GM18508 (cell line): ENCODE results near the gene VPS37C.

Experiments
- ATAC-seq: cut with Tn5 transposase; IDR thresholded peaks from one replicate; pipeline ENCODE4 v1.9.1; 2021; ENCODE audit warnings: moderate number of reproducible peaks; ENCODE audit not compliant: insufficient read depth, unreplicated experiment

The VPS37C gene

GRCh38 chr11:61155741-61156140 lies 5.5 kb downstream of the VPS37C start:
- ATAC-seq = no peak

DNA sequence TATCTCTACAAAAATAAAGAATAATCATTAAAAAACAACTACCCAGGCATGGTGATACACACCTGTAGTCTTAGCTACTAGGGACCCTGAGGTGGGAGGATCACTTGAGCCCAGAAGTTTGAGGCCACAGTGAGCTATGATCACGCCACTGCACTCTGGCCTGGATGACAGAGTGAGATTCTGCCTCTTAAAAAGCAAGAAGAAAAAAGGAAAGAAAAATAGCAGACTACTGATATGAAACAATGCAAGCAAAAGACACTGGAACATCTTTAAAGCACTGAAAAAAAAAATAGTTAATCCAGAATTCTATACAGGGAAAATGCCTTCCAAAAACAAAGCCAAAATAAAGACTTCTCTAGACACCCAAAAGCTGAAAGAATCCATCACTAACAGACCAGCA lies 5.9 kb downstream of the VPS37C start:
- ATAC-seq = no peak

- no peak for ATAC-seq
These were observed 6.7 kb downstream of the VPS37C start for GRCh38 chr11:61154528-61154927.

DNA sequence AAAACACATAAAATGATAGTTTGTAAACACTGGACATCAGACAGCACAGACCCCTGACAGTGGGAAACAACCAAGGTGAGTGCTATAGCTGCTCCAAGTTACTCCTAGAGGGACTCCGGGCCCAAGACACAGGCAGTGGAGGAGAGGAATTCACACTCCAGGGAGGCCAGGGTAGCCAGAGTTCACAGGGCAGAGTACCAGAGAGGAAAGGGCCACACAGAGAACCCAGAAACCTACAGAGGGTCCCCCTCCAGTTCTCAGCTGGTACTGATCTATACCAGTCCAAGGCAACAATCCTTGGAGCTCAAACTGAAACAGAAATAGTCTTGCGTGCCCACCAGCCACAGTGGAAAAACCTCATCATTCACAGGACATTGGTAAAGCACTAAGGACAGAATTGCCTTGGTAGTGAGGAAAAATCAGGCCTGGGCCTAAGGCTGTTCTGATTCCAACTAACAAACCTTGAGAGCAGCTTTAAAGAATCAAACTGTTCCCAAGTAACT lies 7.6 kb downstream of the VPS37C start:
- ATAC-seq = no peak

DNA sequence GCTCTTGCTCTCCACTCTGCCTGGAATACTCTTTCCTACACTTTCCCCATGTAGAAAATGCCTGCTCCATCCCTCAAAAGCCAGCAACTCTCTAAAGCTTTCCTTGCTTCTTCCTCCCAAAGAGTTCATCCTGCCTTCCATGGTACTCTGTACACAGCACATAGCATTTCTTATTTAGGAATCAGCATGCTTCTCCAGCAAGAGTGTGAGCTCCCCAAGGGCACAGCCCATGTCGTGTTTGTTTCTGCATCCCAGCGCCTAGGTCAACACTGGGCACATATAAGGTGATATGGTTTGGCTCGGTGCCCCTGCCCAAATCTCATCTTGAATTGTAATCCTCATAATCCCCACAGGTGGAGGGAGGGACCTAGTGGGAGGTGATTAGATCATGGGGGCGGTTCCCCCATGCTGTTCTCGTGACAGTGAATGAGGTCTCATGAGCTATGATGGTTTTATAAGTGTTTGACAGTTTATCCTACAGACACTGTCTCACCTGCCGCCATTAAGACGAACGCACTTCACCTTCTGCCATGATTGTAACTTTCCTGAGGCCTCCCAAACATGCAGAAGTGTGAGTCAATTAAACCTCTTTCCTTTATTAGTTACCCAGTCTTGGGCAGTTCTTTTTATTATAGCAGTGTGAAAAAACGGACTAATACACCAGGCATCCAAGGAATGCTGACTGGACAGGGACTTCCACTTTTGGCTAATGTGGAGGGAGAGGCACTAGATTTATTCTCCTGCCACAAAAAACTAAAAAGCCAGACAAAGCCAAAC lies 8.2 kb downstream of the VPS37C start:
- ATAC-seq = no peak

GRCh38 chr11:61151545-61152252 lies 9.5 kb downstream of the VPS37C start:
- ATAC-seq = no peak

DNA sequence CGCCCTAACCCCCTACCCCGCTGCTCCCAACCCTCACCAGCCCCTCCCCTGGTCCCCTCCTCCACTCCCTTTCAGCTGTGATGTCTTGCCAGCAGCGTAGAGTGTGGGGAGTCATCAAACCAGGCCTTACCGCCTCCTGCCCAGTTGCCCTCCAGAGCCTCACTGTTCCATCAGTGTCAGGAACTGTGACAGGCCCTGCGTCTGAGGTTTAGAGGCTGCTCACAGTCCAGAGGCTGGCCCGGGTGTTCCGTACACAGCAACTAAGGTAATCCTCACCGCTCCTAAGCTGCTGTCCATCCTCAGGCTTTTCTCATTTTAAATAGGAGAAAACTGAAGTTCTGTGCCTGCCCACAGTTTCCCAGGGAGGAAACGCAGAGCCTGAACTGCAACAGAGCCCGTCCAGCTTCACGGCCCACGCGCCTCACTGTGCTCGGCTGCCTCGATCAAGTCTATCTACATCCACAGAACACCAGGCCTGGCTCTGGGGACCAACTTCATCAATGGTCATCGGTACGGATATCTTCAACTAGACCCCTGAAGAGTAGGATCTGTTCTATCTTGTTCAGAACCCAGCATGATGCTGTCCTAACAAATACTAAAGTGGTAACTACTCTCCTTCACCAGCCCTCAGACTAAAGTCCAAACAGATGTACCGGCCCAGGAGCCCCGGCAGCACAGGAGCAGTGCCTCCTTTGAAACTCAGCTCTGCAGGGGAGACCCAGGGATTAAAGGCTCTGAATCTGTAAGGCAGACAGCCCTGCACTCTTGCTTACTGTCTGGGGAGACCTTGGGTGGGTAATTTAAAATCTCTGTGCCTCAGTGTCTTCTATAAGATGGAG lies 10.3 kb downstream of the VPS37C start:
- ATAC-seq = no peak

GRCh38 chr11:61149624-61150615 lies 11.3 kb downstream of the VPS37C start:
- no peak for ATAC-seq

DNA sequence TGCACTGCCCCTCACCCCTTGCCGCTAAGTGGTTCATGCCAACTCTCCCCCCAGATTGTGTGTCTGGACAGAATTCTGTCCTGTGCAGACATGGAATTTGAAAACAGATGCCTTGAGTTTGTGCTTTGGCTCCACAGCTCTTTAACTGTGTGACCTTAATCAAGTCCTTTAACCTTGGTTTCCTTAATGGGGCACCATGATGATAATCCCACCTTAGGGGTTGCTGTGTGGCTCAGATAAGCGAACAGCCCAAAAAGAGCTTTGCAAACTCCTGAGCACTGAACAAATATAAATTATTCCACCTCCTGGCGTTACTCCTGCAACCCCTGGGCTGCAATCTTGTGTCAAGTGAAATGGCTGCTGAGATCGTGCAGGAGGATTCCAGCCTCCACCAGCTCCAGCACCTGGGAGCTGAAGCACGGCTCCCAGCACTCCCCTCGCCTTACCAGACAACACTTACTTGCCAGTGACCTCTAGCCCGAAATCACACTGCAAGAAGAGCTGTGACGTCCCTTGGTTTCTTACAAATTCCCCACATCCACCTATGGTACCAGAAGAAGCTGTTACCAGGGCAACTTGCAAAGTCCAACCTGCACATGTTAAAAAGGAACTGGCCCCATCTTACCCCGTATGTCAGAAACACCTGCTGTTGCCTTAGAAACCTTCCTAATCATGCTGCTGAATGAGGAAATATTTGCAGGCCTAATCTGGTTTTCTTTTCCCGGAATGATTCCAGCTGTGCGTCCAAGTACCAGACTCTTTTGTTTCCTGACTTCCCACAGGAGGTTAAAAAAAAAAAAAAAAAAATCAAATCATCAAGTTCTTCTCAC lies 13.2 kb downstream of the VPS37C start:
- no peak for ATAC-seq

GRCh38 chr11:61147271-61147670 lies 14.0 kb downstream of the VPS37C start:
- no peak for ATAC-seq

DNA sequence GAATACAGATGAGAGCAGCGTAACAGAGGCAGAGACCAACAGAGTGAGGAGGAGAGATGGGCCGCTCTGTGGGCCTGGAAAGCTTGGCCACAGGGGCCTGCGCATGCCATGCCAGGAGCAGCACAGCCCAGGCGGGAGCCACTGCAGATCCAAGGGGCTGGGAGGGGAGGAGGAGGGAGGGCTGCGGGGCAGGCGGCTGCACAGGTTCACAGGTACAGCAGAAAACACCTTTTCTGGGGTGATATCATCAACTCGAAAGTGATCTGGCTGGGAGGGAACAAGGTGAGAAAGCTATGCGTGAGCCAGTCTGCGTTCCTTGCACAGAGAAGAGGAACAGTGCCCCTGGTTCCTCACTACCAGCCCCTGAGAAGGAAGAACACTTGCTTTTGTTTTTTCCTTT lies 14.8 kb downstream of the VPS37C start:
- no peak for ATAC-seq

DNA sequence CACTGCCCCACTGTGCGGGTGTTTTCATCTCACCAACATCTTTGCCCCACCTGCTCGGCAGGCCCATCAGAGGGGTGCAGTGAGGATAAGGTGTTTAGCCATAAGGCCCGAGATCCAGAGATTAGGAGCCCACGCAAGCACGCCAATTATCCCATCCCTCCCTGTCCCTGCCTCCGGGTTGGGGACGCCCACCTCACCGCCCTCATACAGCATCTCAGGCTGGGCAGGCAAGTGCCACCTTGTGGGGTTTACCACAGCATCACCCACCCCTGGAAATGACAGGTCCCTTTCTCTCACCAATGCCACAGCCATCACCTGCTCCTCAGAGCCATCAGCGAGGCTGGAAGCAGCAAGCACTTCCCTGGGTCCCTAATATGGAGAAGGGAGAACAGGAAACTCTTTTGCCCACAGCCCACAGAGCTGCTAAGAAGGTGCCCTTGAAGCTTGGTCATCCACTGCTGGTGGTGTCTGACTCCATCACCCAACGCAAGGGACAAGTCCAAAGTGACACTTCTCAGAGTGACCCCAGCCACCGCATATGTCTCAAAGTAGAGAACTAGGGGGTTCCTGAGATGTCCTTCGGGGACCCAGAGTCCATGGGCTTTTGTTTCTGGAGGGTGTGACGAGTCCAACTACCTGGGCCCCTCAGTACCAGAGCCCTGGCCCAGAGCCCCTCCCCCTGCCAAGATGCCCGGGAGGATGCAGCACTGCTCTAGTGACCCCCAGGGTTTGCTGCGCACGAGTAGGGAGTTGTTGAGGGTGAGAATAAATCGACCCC lies 15.8 kb downstream of the VPS37C start:
- no peak for ATAC-seq

DNA sequence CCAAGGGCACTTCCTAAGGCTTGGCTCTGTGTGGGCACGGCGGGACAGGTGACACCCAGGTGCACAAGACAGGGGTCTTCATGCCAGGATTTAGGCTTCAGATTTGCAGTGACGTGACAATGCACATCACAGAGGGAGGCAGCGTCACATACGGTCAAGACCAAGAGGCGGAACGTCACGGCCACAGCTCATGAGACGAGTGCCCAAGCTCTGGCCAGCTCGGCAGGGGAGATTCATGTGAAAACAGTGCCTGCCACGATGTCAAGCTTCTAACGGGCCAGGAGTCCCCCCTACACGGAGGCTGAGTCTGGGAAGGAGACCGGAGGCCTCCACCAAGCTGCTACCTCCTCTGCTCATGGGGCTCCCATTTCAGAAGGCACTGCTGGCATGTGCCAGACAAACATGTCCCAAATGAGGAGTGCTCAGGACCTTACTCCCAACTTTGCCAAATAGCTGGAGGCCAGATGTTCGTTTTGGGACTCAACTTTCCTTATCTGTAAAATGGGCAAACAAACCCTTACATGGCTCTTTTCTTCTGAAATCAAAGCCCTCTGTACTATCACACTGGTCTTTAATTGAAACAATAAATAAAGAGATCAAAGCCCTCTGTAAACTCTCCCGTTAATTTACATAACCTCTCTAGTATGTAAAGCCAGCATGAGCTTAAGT lies 16.6 kb downstream of the VPS37C start:
- ATAC-seq = no peak

GRCh38 chr11:61142424-61142823 lies 18.8 kb downstream of the VPS37C start:
- no peak for ATAC-seq

DNA sequence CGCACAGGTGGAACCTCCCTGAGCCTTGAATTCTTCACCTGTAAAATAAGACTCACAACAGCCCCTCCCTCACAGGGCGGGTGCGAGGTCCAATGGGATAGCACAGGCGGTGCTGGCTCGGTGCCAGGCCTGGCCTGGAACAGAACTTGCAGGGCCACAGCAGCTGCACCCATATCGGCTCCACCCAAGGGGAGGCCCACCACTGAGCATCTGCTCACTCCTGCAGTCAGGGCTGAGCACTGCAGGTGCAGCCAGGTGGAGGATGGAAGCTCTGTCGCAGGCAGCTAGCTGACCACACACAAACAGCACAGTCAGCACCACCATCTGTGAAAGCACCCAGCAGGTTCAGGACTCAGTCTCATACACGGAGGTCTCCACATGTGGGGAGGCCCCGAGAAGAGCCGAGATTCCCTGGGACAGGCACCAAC lies 19.6 kb downstream of the VPS37C start:
- ATAC-seq = no peak

DNA sequence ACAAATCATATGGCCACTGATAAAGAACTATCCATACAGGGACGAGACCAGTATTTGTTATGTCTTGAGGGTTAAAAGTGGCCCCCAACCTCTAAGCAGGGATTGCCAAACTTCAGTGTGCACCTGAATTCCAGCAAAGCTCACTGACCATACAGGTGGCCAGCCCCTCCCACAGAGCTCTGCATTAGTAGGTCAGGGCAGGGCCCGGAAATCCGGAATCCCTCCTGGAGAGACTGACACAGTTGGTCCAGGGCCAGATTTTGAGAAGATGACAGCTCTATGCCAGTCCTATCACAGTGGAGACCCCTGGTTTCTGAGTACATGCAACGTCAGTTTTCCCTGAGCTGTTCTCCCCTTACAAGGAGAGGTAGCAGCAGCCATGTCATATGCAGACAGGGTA lies 20.8 kb downstream of the VPS37C start:
- no peak for ATAC-seq

DNA sequence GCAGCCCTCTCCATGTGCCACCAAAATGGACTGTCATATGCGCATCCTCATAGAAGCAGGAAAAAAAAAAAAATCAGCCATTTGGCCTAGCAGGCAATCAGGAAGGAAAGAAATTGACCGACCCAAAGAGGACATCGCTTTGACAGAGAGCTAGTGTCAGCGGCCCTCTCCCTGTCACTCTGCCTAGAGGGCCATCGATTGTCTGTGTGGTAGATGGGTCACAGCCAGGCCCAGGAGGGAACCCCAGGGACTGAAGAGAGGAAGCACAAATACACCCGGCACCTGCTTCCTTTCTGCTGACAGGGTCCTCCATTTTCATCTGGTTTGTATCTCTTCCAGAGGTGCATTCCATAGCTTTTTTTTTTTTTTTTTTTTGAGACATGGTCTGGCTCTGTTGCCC lies 21.8 kb downstream of the VPS37C start:
- no peak for ATAC-seq

DNA sequence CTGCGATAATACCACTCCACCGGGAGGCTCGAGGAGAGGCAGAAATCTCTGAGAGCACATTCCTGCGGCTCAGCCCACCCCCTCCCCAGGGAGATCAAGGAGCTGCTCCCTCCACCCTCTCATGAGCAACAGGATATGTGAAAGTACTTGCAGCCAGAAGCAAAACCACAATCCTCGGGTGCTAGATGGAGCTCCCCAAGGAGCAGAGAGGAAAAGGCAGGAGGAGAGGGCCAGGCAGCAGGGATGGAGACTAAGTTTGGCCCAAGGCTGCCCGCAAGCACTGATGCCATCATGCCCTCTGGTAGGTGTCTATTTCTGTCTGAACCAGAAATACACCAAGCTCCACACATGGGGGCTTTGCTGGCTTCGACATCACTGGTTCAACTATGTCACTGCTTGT lies 22.3 kb downstream of the VPS37C start:
- ATAC-seq = no peak
